Common myeloid progenitor, CD34-positive (primary cell): ENCODE measurements around the gene PM20D2.

Experiments used
- CTCF ChIA-PET: fragments of 350-600 bp; sonication (Branson Sonifier 250); formaldehyde crosslinking; loops from one replicate; lab custom pipeline; 2021; ENCODE audit warnings: antibody characterized with exemption; lab: Charles Lee
- POLR2A ChIA-PET: fragments of 350-600 bp; sonication (Branson Sonifier 250); formaldehyde crosslinking; loops from one replicate; lab custom pipeline; 2021; ENCODE audit warnings: antibody characterized with exemption; lab: Charles Lee
- DNase-seq, 3 donors: peaks; one replicate each; pipeline versions ENCODE4 v3.0.0 to v3.0.0-alpha.2; 2013
- H3K27ac ChIP-seq, 2 experiments: 1 replicate in 1 of 2; 2 replicates in 1 of 2; pipeline ENCODE4 v1.7.0; 2013; ENCODE audit warnings: inconsistent platforms in 2 of 2, low read length in 2 of 2, mild to moderate bottlenecking in 2 of 2, low read depth in 1 of 2, moderate library complexity in 1 of 2; ENCODE audit not compliant: severe bottlenecking in 2 of 2, insufficient read depth in 1 of 2, poor library complexity in 1 of 2
- H3K27me3 ChIP-seq, 5 experiments: replicated peaks in 2 of 5; 1 replicate in 3 of 5; 2 replicates in 2 of 5; pipeline versions ENCODE4 v1.6.1 to v1.7.0; 2013; ENCODE audit warnings: low read length in 4 of 5, mild to moderate bottlenecking in 2 of 5, moderate library complexity in 2 of 5, inconsistent platforms in 1 of 5; ENCODE audit not compliant: insufficient read depth in 5 of 5, control insufficient read depth in 4 of 5
- H3K36me3 ChIP-seq, 4 experiments: 1 replicate in 2 of 4; 2 replicates in 2 of 4; pipeline versions ENCODE4 v1.6.1 to v1.7.0; 2013; ENCODE audit warnings: low read length in 3 of 4, control low read depth in 1 of 4, mild to moderate bottlenecking in 1 of 4; ENCODE audit not compliant: control insufficient read depth in 4 of 4, insufficient read depth in 4 of 4
- H3K4me1 ChIP-seq, 4 experiments: 1 replicate in 3 of 4; 2 replicates in 1 of 4; pipeline versions ENCODE4 v1.6.1 to v1.7.1; 2013; ENCODE audit warnings: low read length in 3 of 4, mild to moderate bottlenecking in 3 of 4, control low read depth in 1 of 4, inconsistent platforms in 1 of 4, moderate library complexity in 1 of 4; ENCODE audit not compliant: control insufficient read depth in 4 of 4, insufficient read depth in 4 of 4; ENCODE audit errors: control extremely low read depth in 1 of 4
- H3K4me3 ChIP-seq, 7 experiments: 1 replicate in 4 of 7; 2 replicates in 3 of 7; pipeline versions ENCODE4 v1.5.1 to v1.7.0; 2013; ENCODE audit warnings: mild to moderate bottlenecking in 7 of 7, low read length in 6 of 7, moderate library complexity in 6 of 7, inconsistent platforms in 2 of 7, low read depth in 2 of 7, control low read depth in 1 of 7; ENCODE audit not compliant: insufficient read depth in 4 of 7, control insufficient read depth in 1 of 7; ENCODE audit errors: extremely low read depth in 1 of 7
- H3K9me3 ChIP-seq, 5 experiments: 1 replicate in 4 of 5; 2 replicates in 1 of 5; pipeline versions ENCODE4 v1.6.1 to v1.7.1; 2013; ENCODE audit warnings: low read length in 4 of 5, mild to moderate bottlenecking in 2 of 5, inconsistent platforms in 1 of 5, low read depth in 1 of 5, moderate library complexity in 1 of 5; ENCODE audit not compliant: control insufficient read depth in 4 of 5, insufficient read depth in 2 of 5; ENCODE audit errors: control extremely low read depth in 1 of 5
- WGBS: methylation state at CpG from one replicate; pipeline ENCODE4 v1.1.5; 2013; ENCODE audit not compliant: insufficient coverage; 5-methylcytosine and 5-hydroxymethylcytosine counted together

PM20D2 gene

DNA sequence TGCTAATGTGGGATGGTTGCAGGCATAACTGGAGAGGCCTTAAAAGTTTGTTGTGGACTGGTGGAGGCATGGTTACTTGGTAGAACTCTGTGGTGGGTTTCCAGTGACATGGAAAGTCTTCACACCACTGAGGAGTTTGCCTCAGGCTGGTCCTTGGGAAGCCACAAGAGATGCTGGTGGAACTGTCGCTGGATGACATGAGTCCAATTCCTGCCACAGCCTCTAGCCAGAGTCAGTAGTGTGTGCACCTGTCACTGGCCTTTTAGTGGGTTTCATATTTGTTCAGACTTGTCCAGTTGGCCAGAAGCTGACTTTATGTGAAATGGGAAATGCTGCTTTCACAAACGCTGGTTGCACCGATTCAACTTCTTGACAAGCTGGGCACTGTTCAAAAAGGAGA, 14.3 kb upstream of the PM20D2 start:
- ChIA-PET CTCF (interaction anchor here (0.7 to 1.9 kb wide), 5 partner anchors 9 to 241 kb away, joined by 3 to 7 read pairs (median 3); no protein-coding TSS in a partner anchor), POLR2A (interaction anchor here (1.2 kb wide), 1 partner anchor 14 kb away, joined by 3 read pairs; the partner anchor contains the start of gene PM20D2)
- Histone ChIP-seq H3K4me3 (no peak overlapping the region), H3K27me3 (no peaks in the 10 kb centered on the region), H3K4me1 (no peaks in the 10 kb centered on the region), H3K36me3 (no peaks in the 10 kb centered on the region), H3K9me3 (peaks cover 0 to 12% (median 8%) of the 10 kb centered on the region in 5 experiments), H3K27ac (no peak overlapping the region)
- WGBS: 100% methylated on average over 2 of the region's 3 CpGs
- no peak for DNase-seq

DNA sequence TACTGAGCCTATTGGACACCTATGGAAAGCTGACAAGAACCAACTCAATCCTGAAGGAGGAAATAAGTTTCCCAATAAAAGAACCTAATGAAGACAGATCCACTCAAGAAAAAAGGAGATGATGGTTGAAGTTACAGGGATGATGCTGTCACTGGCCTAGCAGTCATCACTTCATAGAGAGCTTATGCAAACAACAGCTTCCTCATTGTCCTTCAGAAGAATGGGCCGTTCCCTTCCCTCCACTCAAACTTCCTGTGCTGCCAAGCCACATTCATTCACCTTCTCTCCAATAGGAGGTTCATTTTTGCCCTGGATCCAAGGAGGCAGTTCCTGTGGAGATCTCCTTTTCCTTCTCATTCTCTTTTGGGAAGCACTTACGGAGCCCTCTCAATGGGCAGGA, 13.8 kb upstream of the PM20D2 start:
- Histone ChIP-seq H3K27ac (no peak overlapping the region), H3K36me3 (no peaks in the 10 kb centered on the region), H3K4me1 (no peaks in the 10 kb centered on the region), H3K27me3 (no peaks in the 10 kb centered on the region), H3K4me3 (no peak overlapping the region), H3K9me3 (peaks cover 0 to 12% (median 8%) of the 10 kb centered on the region in 5 experiments)
- POLR2A ChIA-PET: interaction anchor here (0.7 to 1.2 kb wide), 2 partner anchors 9 to 14 kb away, joined by 3 to 5 read pairs; partner anchors contain the start of gene PM20D2
- no peak for DNase-seq
- CTCF ChIA-PET: interaction anchor here (0.7 to 1.9 kb wide), 4 partner anchors 8 to 145 kb away, joined by 3 to 7 read pairs (median 3); no protein-coding TSS in a partner anchor
- WGBS: 38% methylated on average over 1 of the region's 2 CpGs

GRCh38 chr6:89133981-89134380, 11.9 kb upstream of the PM20D2 start:
- H3K4me3 ChIP-seq: no peak overlapping the region
- 98% methylated on average over 9 of the region's 9 CpGs for WGBS
- no peaks in the 10 kb centered on the region for H3K27me3 ChIP-seq
- ChIA-PET POLR2A (no interaction called here), CTCF (interaction anchor here (1.2 to 2.1 kb wide), 3 partner anchors 10 to 233 kb away, joined by 3 to 8 read pairs (median 5); no protein-coding TSS in a partner anchor)
- DNase-seq: no peak
- no peak overlapping the region for H3K27ac ChIP-seq
- H3K4me1 ChIP-seq: no peaks in the 10 kb centered on the region
- H3K36me3 ChIP-seq: no peaks in the 10 kb centered on the region
- peaks cover 0 to 3% (median 2%) of the 10 kb centered on the region in 5 experiments for H3K9me3 ChIP-seq

DNA sequence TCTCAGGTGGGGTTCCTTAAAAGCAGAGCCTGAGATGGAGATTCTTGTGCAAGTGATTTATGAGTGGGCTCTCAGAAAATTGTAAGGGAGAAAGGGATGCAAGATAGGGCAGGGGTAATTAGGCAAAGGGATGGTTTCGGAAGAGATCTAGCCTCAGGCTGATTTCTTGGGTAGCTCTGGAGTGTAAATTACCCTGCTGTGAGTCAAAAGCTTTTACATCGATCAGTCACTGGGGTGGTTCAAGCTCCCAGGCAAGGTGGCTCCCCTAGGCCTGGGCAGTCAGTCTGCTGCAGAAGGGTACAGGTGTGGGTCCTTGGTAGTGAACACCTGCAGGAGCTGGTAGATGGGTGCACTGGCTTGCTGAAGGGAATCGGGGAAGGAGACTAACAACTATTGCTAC, 11.1 kb upstream of the PM20D2 start:
- no peak overlapping the region for H3K4me3 ChIP-seq
- WGBS: 100% methylated on average over 2 of the region's 3 CpGs
- H3K9me3 ChIP-seq: no peaks in the 10 kb centered on the region
- no peaks in the 10 kb centered on the region for H3K36me3 ChIP-seq
- H3K27me3 ChIP-seq: no peaks in the 10 kb centered on the region
- H3K27ac ChIP-seq: no peak overlapping the region
- POLR2A ChIA-PET: no interaction called here
- CTCF ChIA-PET: interaction anchor here (1.6 to 2.1 kb wide), 2 partner anchors 9 to 232 kb away, joined by 5 to 8 read pairs; no protein-coding TSS in a partner anchor
- no peak for DNase-seq
- no peaks in the 10 kb centered on the region for H3K4me1 ChIP-seq

GRCh38 chr6:89138173-89138572, 7.7 kb upstream of the PM20D2 start:
- Histone ChIP-seq H3K36me3 (no peaks in the 10 kb centered on the region), H3K27ac (no peak overlapping the region), H3K4me3 (no peak overlapping the region), H3K4me1 (no peaks in the 10 kb centered on the region), H3K9me3 (no peaks in the 10 kb centered on the region), H3K27me3 (no peaks in the 10 kb centered on the region)
- WGBS: 100% methylated on average over 2 of the region's 2 CpGs
- ChIA-PET CTCF (interaction anchor here (1.1 to 1.9 kb wide), 3 partner anchors 28 to 155 kb away, joined by 3 to 5 read pairs (median 4); no protein-coding TSS in a partner anchor), POLR2A (interaction anchor here (0.6 kb wide), 1 partner anchor 56 kb away, joined by 8 read pairs; no protein-coding TSS in a partner anchor)
- DNase-seq: no peak

- no peak overlapping the region for H3K4me3 ChIP-seq
- no peaks in the 10 kb centered on the region for H3K9me3 ChIP-seq
- DNase-seq: no peak
- H3K27ac ChIP-seq: no peak overlapping the region
- ChIA-PET POLR2A (interaction anchor here (0.6 kb wide), 1 partner anchor 58 kb away, joined by 3 read pairs; no protein-coding TSS in a partner anchor), CTCF (interaction anchor here (0.6 to 7.8 kb wide), 5 partner anchors 8 to 100 kb away, joined by 4 to 36 read pairs (median 5); no protein-coding TSS in a partner anchor)
- H3K36me3 ChIP-seq: no peaks in the 10 kb centered on the region
- WGBS: 100% methylated on average over 3 of the region's 5 CpGs
- peaks cover 0 to 7% (median 3%) of the 10 kb centered on the region in 4 experiments for H3K4me1 ChIP-seq
- H3K27me3 ChIP-seq: no peaks in the 10 kb centered on the region
These were observed 6.1 kb upstream of the PM20D2 start for GRCh38 chr6:89139509-89140346.
